GM18499 (cell line): ENCODE results near the gene WDR83.
"Not testable (repeated sequence)": the region's sequence is repeated elsewhere in the genome, so short reads cannot be mapped to it uniquely, and the experiment has no call there.

Source experiments
- ATAC-seq: cut with Tn5 transposase; IDR thresholded peaks from one replicate; pipeline ENCODE4 v1.9.1; 2021; ENCODE audit warnings: moderate number of reproducible peaks; ENCODE audit not compliant: insufficient read depth, unreplicated experiment

Gene WDR83

GRCh38 chr19:12652219-12652618 is 14.4 kb upstream of the WDR83 start:
- ATAC-seq: no peak

GRCh38 chr19:12655546-12655945 is 11.1 kb upstream of the WDR83 start:
- ATAC-seq: no peak

DNA sequence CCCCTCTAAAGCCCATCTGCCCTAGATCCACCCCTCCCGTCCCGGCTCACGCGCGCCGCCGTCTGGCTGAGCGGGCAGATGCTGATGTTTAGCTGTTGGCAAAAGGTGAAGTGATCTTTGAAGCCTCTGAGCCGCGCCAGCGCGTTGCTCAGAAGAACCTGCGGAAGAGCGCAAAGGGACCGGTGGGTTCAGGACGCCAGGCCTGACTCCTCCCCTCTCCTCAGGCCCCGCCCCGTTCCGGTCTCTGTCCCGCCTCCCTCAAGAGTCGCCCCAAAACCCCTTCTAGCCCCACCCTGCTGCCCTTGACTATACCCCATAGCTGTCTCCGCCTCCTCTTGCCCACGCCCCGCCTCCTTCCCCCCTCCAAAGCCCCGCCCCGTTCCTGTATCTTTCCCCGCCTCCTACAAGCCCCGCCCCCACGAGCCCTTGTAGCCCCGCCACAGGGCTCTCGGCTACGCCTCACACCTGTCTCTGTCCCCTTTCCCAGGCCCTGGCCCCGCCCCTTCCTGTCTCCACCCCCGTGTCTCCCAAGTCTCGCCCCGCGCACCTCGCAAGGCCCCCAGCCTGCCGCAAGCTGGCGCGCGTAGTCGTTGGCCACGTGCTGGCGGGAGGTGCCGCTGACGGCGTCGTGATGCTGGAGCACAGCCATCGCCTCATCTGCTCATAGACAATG is 9.6 kb upstream of the WDR83 start:
- no peak for ATAC-seq

- ATAC-seq: no peak
Observed at GRCh38 chr19:12657966-12658365, 8.6 kb upstream of the WDR83 start.

GRCh38 chr19:12660980-12661379 is 5.6 kb upstream of the WDR83 start:
- no peak for ATAC-seq

GRCh38 chr19:12664406-12665280 is 2.0 kb upstream of the WDR83 start:
- no peak for ATAC-seq

DNA sequence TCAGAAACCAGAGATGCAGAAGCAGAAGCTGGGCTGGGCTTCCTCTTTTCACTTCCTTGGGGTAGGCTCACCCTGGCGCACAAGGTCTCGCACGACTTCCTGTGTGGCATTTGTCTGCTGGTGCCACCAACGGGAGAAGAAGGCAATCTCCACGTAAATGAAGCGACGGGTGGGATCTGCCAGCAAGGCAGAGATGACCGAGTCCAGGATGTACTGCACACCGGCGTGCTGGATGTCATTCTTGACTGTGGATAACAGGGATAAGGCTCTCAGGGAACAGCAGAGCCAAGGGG is 1.4 kb upstream of the WDR83 start:
- ATAC-seq: no peak

- ATAC-seq: no peak
Observed at GRCh38 chr19:12665671-12666264, 839 bp upstream of the WDR83 start.

- ATAC-seq: no peak
Observed at GRCh38 chr19:12667731-12668302, 1.2 kb downstream of the WDR83 start.

DNA sequence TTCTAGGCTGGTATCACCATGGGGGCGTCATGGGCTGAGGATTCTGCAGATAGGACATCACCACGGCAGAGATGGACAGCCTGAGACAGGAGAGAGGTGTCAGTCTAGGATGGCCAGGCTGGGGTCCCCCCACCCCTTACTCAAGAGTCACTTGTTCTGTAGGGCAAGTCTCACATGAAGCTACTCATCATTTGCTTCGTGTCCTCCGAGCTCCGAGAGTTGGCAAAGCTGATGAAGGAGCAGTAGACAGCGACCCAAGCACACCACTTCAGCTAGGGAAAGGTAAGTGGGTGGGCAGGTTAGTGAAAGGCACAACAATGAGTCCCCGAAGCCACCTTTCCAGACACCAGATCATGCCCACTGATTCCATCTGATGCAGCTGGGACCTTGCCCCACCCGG is 1.7 kb downstream of the WDR83 start:
- ATAC-seq: no peak

DNA sequence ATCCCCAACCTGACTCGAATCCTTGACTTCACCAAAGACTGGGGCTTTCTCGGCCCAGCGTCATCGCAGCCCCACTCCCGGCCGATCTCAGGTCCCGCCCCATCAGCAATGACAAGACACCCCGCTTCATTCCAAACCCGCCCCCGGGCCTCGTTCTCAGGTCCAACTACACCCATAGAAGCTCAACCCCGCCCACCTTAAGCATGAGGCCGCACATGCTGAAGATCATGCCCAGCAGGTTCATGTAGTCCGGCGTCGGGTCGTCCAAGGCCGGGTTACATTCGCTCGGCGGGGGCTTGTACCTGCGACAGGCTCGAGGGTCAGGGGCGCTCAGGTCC is 2.3 kb downstream of the WDR83 start:
- ATAC-seq: no peak

DNA sequence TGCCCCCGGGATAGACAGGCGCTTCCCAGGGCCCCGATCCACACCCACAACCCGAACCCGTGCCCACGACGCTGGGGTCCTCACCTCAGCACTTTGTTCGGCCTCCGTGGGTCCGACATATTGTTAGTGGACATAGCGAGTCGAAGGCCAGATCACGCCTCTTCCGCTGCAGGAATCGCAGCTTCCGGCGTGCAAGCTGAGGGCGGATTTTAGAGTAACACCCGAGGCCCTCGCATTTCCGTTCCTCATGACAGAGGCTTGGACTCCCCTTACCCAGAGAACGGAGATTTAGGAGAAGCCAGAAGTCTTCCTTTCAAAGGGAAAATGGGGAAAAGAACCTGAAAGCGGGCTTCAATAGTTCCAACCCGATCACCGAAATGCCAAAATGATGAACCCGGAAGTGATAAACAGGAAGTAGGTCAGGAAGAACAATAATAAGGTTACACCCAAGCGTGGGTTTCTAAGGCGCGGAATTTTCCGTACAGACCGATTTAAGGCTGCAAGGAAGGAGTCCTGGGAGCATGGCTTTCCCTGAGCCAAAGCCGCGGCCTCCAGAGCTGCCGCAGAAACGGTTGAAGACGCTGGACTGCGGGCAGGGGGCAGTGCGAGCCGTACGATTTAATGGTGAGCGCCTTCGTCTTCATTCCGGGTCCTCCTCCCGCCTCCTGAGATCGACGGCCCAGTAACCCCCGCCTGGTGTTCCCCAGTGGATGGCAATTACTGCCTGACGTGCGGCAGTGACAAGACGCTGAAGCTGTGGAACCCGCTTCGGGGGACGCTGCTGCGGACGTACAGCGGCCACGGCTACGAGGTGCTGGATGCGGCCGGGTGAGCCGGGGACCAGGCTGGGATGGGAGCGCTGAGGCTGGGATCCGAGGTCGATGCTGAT is 2.9 kb downstream of the WDR83 start:
- no peak for ATAC-seq

DNA sequence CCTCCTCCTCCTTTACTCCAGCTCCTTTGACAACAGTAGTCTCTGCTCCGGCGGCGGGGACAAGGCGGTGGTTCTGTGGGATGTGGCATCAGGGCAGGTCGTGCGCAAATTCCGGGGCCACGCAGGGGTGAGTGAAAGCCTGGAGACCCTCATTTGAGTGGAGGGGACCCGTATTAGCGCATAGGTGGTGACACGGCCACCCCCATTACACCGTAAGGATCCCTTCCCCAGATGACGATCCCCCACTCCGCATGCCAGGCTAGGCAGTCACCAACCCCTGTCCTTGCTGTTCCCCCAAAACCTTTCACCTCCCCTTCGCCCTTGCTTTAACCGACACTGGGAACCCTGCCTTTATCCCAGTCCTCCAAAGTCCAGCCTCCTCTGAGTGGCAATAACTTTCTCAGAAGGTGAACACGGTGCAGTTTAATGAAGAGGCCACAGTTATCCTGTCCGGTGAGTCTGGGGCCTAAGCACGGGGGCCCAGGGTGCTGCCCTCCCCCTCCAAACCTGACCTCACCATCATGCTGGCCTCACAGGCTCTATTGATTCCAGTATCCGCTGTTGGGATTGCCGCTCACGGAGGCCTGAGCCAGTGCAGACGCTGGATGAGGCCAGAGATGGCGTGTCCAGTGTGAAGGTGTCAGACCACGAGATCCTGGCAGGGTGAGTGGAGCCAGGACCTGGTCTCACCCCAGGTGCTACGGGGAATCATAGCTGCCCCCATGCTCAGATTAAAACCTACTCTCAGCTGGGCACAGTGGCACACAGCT is 3.7 kb downstream of the WDR83 start:
- no peak for ATAC-seq

DNA sequence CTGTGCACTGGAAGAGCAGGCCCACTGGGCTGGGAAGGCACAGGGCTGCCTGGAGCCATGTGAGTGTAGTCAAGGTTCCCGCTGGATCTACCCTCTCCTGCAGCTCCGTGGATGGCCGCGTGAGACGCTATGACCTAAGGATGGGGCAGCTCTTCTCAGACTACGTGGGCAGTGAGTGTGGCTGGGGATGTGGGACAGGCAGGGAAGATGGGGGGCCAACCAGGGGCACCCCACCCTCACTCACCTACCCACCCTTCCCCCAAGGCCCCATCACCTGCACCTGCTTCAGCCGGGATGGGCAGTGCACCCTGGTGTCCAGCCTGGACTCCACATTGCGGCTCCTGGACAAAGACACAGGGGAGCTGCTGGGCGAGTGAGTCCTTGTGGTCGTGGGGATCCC is 6.1 kb downstream of the WDR83 start:
- ATAC-seq: no peak

GRCh38 chr19:12675399-12675798 is 8.8 kb downstream of the WDR83 start:
- ATAC-seq: no peak

- ATAC-seq: no peak
Observed at GRCh38 chr19:12675940-12676339, 9.3 kb downstream of the WDR83 start.

- no peak for ATAC-seq
Observed at GRCh38 chr19:12676384-12676792, 9.8 kb downstream of the WDR83 start.

- ATAC-seq: no peak
Observed at GRCh38 chr19:12676928-12677327, 10.3 kb downstream of the WDR83 start.

GRCh38 chr19:12678039-12678438 is 11.4 kb downstream of the WDR83 start:
- ATAC-seq: not testable (repeated sequence)

GRCh38 chr19:12680034-12680433 is 13.4 kb downstream of the WDR83 start:
- no peak for ATAC-seq
